Measurements from ENCODE around the gene SQSTM1. TPM values are rescaled to one million over a fixed set of nuclear protein-coding genes. Genes with fewer than 3 reads are reported as not detected.
"Not testable (repeated sequence)": the region's sequence is repeated elsewhere in the genome, so short reads cannot be mapped to it uniquely, and the experiment has no call there.

The SQSTM1 gene
- total and polyA plus RNA-seq, 2 experiments from 2014 or later: 402 to 641 TPM

DNA sequence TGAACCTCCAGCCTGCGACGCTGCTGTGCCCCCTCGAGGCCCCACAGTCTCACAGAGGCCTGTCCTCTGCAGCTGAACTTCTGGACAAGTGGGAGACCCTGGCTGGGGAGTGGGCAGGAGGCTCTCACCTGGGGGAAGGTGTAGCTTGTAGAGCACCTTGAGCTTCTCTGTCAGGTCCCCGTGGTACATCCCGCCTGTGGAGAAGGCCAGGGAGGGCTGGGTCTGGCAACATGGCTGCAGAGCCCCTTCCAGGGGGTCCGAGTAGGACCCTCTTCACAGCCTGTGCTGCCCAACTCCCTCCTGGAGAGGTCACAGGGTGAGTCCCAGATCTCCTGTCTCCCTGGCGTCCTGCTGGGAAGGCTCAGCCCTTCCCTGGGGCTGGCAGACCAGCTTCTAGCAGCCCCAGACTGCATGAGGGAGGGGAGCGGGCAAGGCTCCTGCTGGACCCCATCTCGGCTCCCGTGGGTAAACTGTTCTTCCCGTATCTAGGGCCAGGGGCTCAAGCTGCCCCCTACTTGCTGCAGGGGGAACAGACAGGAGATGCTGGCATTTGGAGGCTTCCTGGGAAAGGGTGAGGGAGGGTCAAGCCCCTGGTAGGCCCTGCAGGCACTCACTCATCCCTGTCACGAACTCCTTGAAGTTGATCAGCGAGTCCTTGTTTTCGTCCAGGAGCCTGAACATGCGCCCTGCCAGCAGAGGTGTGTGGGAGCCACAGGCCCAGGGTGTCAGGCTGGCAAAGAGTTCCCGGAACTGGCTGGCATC, 49.1 kb downstream of the SQSTM1 start:
- H3K4me3 ChIP-seq: no peak overlapping the region
- TF ChIP-seq, protein P1, sequence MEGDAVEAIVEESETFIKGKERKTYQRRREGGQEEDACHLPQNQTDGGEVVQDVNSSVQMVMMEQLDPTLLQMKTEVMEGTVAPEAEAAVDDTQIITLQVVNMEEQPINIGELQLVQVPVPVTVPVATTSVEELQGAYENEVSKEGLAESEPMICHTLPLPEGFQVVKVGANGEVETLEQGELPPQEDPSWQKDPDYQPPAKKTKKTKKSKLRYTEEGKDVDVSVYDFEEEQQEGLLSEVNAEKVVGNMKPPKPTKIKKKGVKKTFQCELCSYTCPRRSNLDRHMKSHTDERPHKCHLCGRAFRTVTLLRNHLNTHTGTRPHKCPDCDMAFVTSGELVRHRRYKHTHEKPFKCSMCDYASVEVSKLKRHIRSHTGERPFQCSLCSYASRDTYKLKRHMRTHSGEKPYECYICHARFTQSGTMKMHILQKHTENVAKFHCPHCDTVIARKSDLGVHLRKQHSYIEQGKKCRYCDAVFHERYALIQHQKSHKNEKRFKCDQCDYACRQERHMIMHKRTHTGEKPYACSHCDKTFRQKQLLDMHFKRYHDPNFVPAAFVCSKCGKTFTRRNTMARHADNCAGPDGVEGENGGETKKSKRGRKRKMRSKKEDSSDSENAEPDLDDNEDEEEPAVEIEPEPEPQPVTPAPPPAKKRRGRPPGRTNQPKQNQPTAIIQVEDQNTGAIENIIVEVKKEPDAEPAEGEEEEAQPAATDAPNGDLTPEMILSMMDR (IDR thresholded peaks at IDR 0.05; ENCODE audit: poor library complexity): no peak
- TF ChIP-seq EZH2phosphoT487 (IDR thresholded peaks at IDR 0.05; ENCODE audit: low read depth, severe bottlenecking, unreplicated experiment): no peak
- no peak for TF ChIP-seq EZH2 (IDR thresholded peaks at IDR 0.05; ENCODE audit: borderline replicate concordance)
- no peaks in the 10 kb centered on the region for H4K20me1 ChIP-seq (ENCODE audit: insufficient read depth, poor library complexity, severe bottlenecking)
- H3K36me3 ChIP-seq (replicated peaks; ENCODE audit: insufficient read depth, low read depth): no peaks in the 10 kb centered on the region
- H3K4me1 ChIP-seq (ENCODE audit: insufficient read depth): no peaks in the 10 kb centered on the region
- H3K4me2 ChIP-seq: no peak overlapping the region
- no peak overlapping the region for H3K27ac ChIP-seq
- H3K27me3 ChIP-seq: no peaks in the 10 kb centered on the region
- no peaks in the 10 kb centered on the region for H3K9me2 ChIP-seq (replicated peaks; ENCODE audit: insufficient read depth)
- WGBS (ENCODE audit: low lambda C conversion rate, missing lambda C conversion rate): 90% methylated on average over 16 of the region's 16 CpGs
- no peak for DNase-seq (ENCODE audit: low spot score)
- H2AFZ ChIP-seq: no peak overlapping the region
- H3K79me2 ChIP-seq: no peaks in the 10 kb centered on the region
- no peaks in the 10 kb centered on the region for H3K9me3 ChIP-seq (ENCODE audit: low read depth)

- Histone ChIP-seq H3K9me2 (replicated peaks; ENCODE audit: insufficient read depth) (no peaks in the 10 kb centered on the region), H3K4me1 (ENCODE audit: insufficient read depth) (no peaks in the 10 kb centered on the region), H3K9me3 (ENCODE audit: low read depth) (no peaks in the 10 kb centered on the region), H3K36me3 (replicated peaks; ENCODE audit: insufficient read depth, low read depth) (no peaks in the 10 kb centered on the region), H3K4me2 (no peak overlapping the region), H2AFZ (no peak overlapping the region), H3K79me2 (no peaks in the 10 kb centered on the region), H3K27me3 (no peaks in the 10 kb centered on the region), H3K27ac (no peak overlapping the region), H3K4me3 (no peak overlapping the region), H4K20me1 (ENCODE audit: insufficient read depth, poor library complexity, severe bottlenecking) (no peaks in the 10 kb centered on the region)
- peak; percentile 65 for DNase-seq (ENCODE audit: low spot score)
- WGBS (ENCODE audit: low lambda C conversion rate, missing lambda C conversion rate): 73% methylated on average over 17 of the region's 17 CpGs
- TF ChIP-seq EZH2phosphoT487 (IDR thresholded peaks at IDR 0.05; ENCODE audit: low read depth, severe bottlenecking, unreplicated experiment): no peak
- TF ChIP-seq, protein P1 (IDR thresholded peaks at IDR 0.05; ENCODE audit: poor library complexity): peak; percentile 23
- TF ChIP-seq EZH2 (IDR thresholded peaks at IDR 0.05; ENCODE audit: borderline replicate concordance): no peak
Measured at GRCh38 chr5:179870403-179870903, 49.7 kb downstream of the SQSTM1 start.

DNA sequence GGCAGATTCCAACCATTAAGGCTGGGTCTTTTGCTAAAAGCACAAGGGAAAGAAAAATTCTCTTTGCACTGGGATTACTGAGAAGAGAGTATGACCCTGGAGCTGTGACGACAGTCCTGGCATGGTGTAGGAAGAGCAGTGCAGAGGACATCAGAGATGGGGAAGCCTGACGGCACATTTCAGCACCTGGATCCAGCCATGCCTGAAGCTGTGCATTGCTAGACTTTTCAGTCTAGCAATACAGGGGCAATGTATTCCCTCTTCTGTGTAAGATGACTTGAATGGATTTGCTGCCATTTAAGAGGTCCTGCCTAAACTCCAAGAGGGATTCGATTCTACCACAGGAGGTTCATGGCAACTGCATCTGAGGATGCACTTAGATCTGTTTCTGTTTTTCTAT, 50.2 kb downstream of the SQSTM1 start:
- H2AFZ ChIP-seq: no peak overlapping the region
- no peaks in the 10 kb centered on the region for H3K9me2 ChIP-seq (replicated peaks; ENCODE audit: insufficient read depth)
- no peaks in the 10 kb centered on the region for H3K36me3 ChIP-seq (replicated peaks; ENCODE audit: insufficient read depth, low read depth)
- no peak overlapping the region for H3K4me3 ChIP-seq
- H3K27ac ChIP-seq: no peak overlapping the region
- H3K9me3 ChIP-seq (ENCODE audit: low read depth): no peaks in the 10 kb centered on the region
- no peak overlapping the region for H3K4me2 ChIP-seq
- H3K4me1 ChIP-seq (ENCODE audit: insufficient read depth): no peaks in the 10 kb centered on the region
- DNase-seq (ENCODE audit: low spot score): no peak
- no peaks in the 10 kb centered on the region for H3K27me3 ChIP-seq
- no peaks in the 10 kb centered on the region for H4K20me1 ChIP-seq (ENCODE audit: insufficient read depth, poor library complexity, severe bottlenecking)
- TF ChIP-seq EZH2 (IDR thresholded peaks at IDR 0.05; ENCODE audit: borderline replicate concordance): no peak
- TF ChIP-seq, protein P1 (IDR thresholded peaks at IDR 0.05; ENCODE audit: poor library complexity): no peak
- TF ChIP-seq EZH2phosphoT487 (IDR thresholded peaks at IDR 0.05; ENCODE audit: low read depth, severe bottlenecking, unreplicated experiment): no peak
- no peaks in the 10 kb centered on the region for H3K79me2 ChIP-seq
- 90% methylated on average over 3 of the region's 3 CpGs for WGBS (ENCODE audit: low lambda C conversion rate, missing lambda C conversion rate)

DNA sequence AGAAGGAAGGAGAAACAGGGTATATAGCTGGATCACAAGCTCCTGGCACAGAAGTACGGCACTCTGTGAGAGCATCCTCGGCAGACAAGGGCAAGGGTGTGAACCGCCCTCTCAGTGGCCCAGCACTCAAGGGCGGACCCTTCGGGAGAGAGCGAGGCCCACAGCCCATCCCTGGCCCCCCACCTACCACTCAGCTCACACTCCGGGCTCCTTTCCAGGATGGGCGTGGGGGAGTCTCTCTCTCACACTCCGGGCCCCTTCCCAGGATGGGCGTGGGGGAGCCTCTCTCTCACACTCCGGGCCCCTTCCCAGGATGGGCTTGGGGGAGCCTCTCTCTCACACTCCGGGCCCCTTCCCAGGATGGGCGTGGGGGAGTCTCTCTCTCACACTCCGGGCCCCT, 50.8 kb downstream of the SQSTM1 start:
- not testable (repeated sequence) for H2AFZ ChIP-seq; H3K27me3 ChIP-seq; H3K9me2 ChIP-seq (replicated peaks; ENCODE audit: insufficient read depth); DNase-seq (ENCODE audit: low spot score); H3K4me1 ChIP-seq (ENCODE audit: insufficient read depth); H3K27ac ChIP-seq; H3K9me3 ChIP-seq (ENCODE audit: low read depth); H4K20me1 ChIP-seq (ENCODE audit: insufficient read depth, poor library complexity, severe bottlenecking); H3K4me3 ChIP-seq; H3K4me2 ChIP-seq; H3K79me2 ChIP-seq; H3K36me3 ChIP-seq (replicated peaks; ENCODE audit: insufficient read depth, low read depth)
- 98% methylated on average over 9 of the region's 14 CpGs for WGBS (ENCODE audit: low lambda C conversion rate, missing lambda C conversion rate)

Measured in hepatocyte (in vitro differentiated cells).